ENCODE results near the gene ATP2B3.
A peak's percentile ranks its signal among the peaks of the same experiment; 100 is the strongest.

ATP2B3 gene

GRCh38 chrX:153490217-153490930 is 27.1 kb upstream of the ATP2B3 start:
- no peak for DNase-seq (ENCODE audit: low spot score)

- DNase-seq (ENCODE audit: low spot score) = no peak
These were observed 26.0 kb upstream of the ATP2B3 start for GRCh38 chrX:153491351-153491914.

GRCh38 chrX:153491918-153492317 is 25.5 kb upstream of the ATP2B3 start:
- DNase-seq (ENCODE audit: low spot score) = no peak

- DNase-seq (ENCODE audit: low spot score) = no peak
These were observed 24.9 kb upstream of the ATP2B3 start for GRCh38 chrX:153492543-153492942.

GRCh38 chrX:153493085-153493484 is 24.4 kb upstream of the ATP2B3 start:
- DNase-seq (ENCODE audit: low spot score) = no peak

- no peak for DNase-seq (ENCODE audit: low spot score)
These were observed 23.4 kb upstream of the ATP2B3 start for GRCh38 chrX:153494061-153494460.

GRCh38 chrX:153494541-153495361 is 22.7 kb upstream of the ATP2B3 start, which contains the start of gene BGN:
Gene BGN, plus strand, starts transcription at chrX:153494980. Its CDS starts 9,652 bp downstream, at chrX:153504632.
- DNase-seq (ENCODE audit: low spot score) = no peak

- no peak for DNase-seq (ENCODE audit: low spot score)
These were observed 22.1 kb upstream of the ATP2B3 start for GRCh38 chrX:153495362-153495751.

- no peak for DNase-seq (ENCODE audit: low spot score)
These were observed 21.4 kb upstream of the ATP2B3 start for GRCh38 chrX:153495903-153496589.

- no peak for DNase-seq (ENCODE audit: low spot score)
These were observed 20.9 kb upstream of the ATP2B3 start for GRCh38 chrX:153496590-153496959.

GRCh38 chrX:153498453-153498852 is 19.0 kb upstream of the ATP2B3 start:
- no peak for DNase-seq (ENCODE audit: low spot score)

- DNase-seq (ENCODE audit: low spot score) = no peak
These were observed 18.1 kb upstream of the ATP2B3 start for GRCh38 chrX:153499341-153499740.

- no peak for DNase-seq (ENCODE audit: low spot score)
These were observed 17.6 kb upstream of the ATP2B3 start for GRCh38 chrX:153499876-153500275.

GRCh38 chrX:153500676-153501280 is 16.7 kb upstream of the ATP2B3 start:
- no peak for DNase-seq (ENCODE audit: low spot score)

GRCh38 chrX:153501530-153501929 is 15.9 kb upstream of the ATP2B3 start:
- no peak for DNase-seq (ENCODE audit: low spot score)

GRCh38 chrX:153502131-153502530 is 15.3 kb upstream of the ATP2B3 start:
- DNase-seq (ENCODE audit: low spot score) = no peak

- DNase-seq (ENCODE audit: low spot score) = no peak
These were observed 14.6 kb upstream of the ATP2B3 start for GRCh38 chrX:153502796-153503195.

- DNase-seq (ENCODE audit: low spot score) = no peak
These were observed 12.9 kb upstream of the ATP2B3 start for GRCh38 chrX:153504445-153505016.

- DNase-seq (ENCODE audit: low spot score) = no peak
These were observed 12.1 kb upstream of the ATP2B3 start for GRCh38 chrX:153505361-153505760.

GRCh38 chrX:153507484-153508178 is 9.8 kb upstream of the ATP2B3 start:
- DNase-seq (ENCODE audit: low spot score) = peak; percentile 67

GRCh38 chrX:153509592-153509991 is 7.8 kb upstream of the ATP2B3 start:
- DNase-seq (ENCODE audit: low spot score) = no peak
